Suprapubic skin (tissue), 4 donors: Measurements from ENCODE around the gene FBLN1. TPM values are rescaled to one million over a fixed set of nuclear protein-coding genes. Genes with fewer than 3 reads are reported as not detected.

Source experiments
- DNase-seq, 2 donors: peaks; one replicate each; pipeline ENCODE4 v3.0.0-alpha.2; 2019; ENCODE audit warnings: low spot score in 2 of 2
- H3K27ac ChIP-seq: fragments of 200-600 bp; sonication (generic); one replicate; pipeline ENCODE4 v1.5.1; 2019
- H3K27me3 ChIP-seq: fragments of 200-600 bp; sonication (generic); one replicate; pipeline ENCODE4 v1.5.1; 2019
- H3K36me3 ChIP-seq: fragments of 200-600 bp; sonication (generic); one replicate; pipeline ENCODE4 v1.5.1; 2019
- H3K4me1 ChIP-seq: fragments of 200-600 bp; sonication (generic); one replicate; pipeline ENCODE4 v1.5.1; 2019
- H3K4me3 ChIP-seq: fragments of 200-600 bp; sonication (generic); one replicate; pipeline ENCODE4 v1.5.1; 2019; ENCODE audit warnings: mild to moderate bottlenecking
- H3K9me3 ChIP-seq: fragments of 200-600 bp; sonication (generic); one replicate; pipeline ENCODE4 v1.5.1; 2019
- CTCF ChIP-seq, 2 donors: fragments of 200-600 bp in 1 of 2; fragments of 450-650 bp in 1 of 2; sonication (generic) in 1 of 2; IDR thresholded peaks; one replicate each; pipeline ENCODE4 v1.5.1; 2016 to 2019; ENCODE audit warnings: antibody characterized with exemption in 2 of 2, mild to moderate bottlenecking in 1 of 2, moderate library complexity in 1 of 2
- EP300 ChIP-seq: sonication (generic); formaldehyde crosslinking; IDR thresholded peaks from one replicate; pipeline ENCODE4 v1.6.1; 2017; ENCODE audit warnings: antibody characterized with exemption
- POLR2A ChIP-seq, 2 donors: fragments of 450-650 bp; IDR thresholded peaks; one replicate each; pipeline ENCODE4 v1.6.1; 2017; ENCODE audit warnings: antibody characterized with exemption in 2 of 2, mild to moderate bottlenecking in 2 of 2, moderate library complexity in 2 of 2
- POLR2AphosphoS5 ChIP-seq, 3 donors: sonication (generic); formaldehyde crosslinking; IDR thresholded peaks; one replicate each; pipeline ENCODE4 v1.6.1; 2017; ENCODE audit warnings: antibody characterized with exemption in 3 of 3
- WGBS: methylation state at CpG from one replicate; pipeline ENCODE4 v1.1.5; 2018; 5-methylcytosine and 5-hydroxymethylcytosine counted together
- total RNA-seq, 4 donors: library from RNA; depleted of rRNA; stranded (reverse); fragments of >200 nt; gene quantifications; one replicate each; pipeline ENCODE4 v1.1.0, GENCODE V29; 2016

Gene FBLN1
- total RNA-seq, 4 donors from 2014 or later = 111 to 174 (median 139) TPM

GRCh38 chr22:45544588-45545170 is 42.0 kb downstream of the FBLN1 start:
- no peak for TF ChIP-seq CTCF (IDR thresholded peaks at IDR 0.05)
- no peak for TF ChIP-seq POLR2AphosphoS5 (IDR thresholded peaks at IDR 0.05)
- no peak for TF ChIP-seq EP300
- TF ChIP-seq POLR2A (IDR thresholded peaks at IDR 0.05) = no peak
- Histone ChIP-seq H3K4me1 (peaks cover 27% of the 10 kb centered on the region), H3K27me3 (no peaks in the 10 kb centered on the region), H3K36me3 (peaks cover 58% of the 10 kb centered on the region), H3K4me3 (no peak overlapping the region), H3K27ac (peak overlapping the region; percentile 19), H3K9me3 (no peaks in the 10 kb centered on the region)
- WGBS = 73% methylated on average over 12 of the region's 12 CpGs
- no peak for DNase-seq

GRCh38 chr22:45546333-45547015 is 43.8 kb downstream of the FBLN1 start:
- Histone ChIP-seq H3K4me3 (no peak overlapping the region), H3K4me1 (peaks cover 34% of the 10 kb centered on the region), H3K9me3 (no peaks in the 10 kb centered on the region), H3K27me3 (no peaks in the 10 kb centered on the region), H3K36me3 (peaks cover 44% of the 10 kb centered on the region), H3K27ac (no peak overlapping the region)
- DNase-seq = no peak
- TF ChIP-seq POLR2AphosphoS5 (IDR thresholded peaks at IDR 0.05) (no peak), CTCF (IDR thresholded peaks at IDR 0.05) (no peak), EP300 (no peak), POLR2A (IDR thresholded peaks at IDR 0.05) (no peak)
- WGBS = 95% methylated on average over 20 of the region's 21 CpGs

DNA sequence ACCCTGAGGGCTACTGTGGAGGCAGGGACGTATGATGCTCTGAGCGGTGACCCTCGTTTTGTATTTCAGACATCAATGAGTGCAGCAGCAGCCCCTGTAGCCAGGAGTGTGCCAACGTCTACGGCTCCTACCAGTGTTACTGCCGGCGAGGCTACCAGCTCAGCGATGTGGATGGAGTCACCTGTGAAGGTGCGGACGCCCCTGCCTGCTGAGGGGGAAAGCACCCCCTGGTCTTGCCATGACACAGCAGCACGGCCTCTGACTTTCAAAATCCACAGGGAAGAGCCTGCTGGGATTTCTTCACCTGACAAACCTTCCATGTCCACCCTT is 44.3 kb downstream of the FBLN1 start:
- peaks cover 39% of the 10 kb centered on the region for H3K4me1 ChIP-seq
- TF ChIP-seq EP300 (no peak), POLR2A (IDR thresholded peaks at IDR 0.05) (no peak), CTCF (IDR thresholded peaks at IDR 0.05) (no peak), POLR2AphosphoS5 (IDR thresholded peaks at IDR 0.05) (no peak)
- H3K27me3 ChIP-seq = no peaks in the 10 kb centered on the region
- H3K27ac ChIP-seq = no peak overlapping the region
- H3K9me3 ChIP-seq = no peaks in the 10 kb centered on the region
- WGBS = 84% methylated on average over 11 of the region's 11 CpGs
- H3K36me3 ChIP-seq = peaks cover 38% of the 10 kb centered on the region
- H3K4me3 ChIP-seq = no peak overlapping the region
- DNase-seq = no peak

GRCh38 chr22:45547731-45548130 is 45.0 kb downstream of the FBLN1 start:
- Histone ChIP-seq H3K27me3 (no peaks in the 10 kb centered on the region), H3K36me3 (peaks cover 31% of the 10 kb centered on the region), H3K4me1 (peaks cover 47% of the 10 kb centered on the region), H3K4me3 (no peak overlapping the region), H3K9me3 (no peaks in the 10 kb centered on the region), H3K27ac (peak overlapping the region; percentile 91)
- WGBS = 82% methylated on average over 6 of the region's 6 CpGs
- no peak for DNase-seq
- no peak for TF ChIP-seq EP300
- no peak for TF ChIP-seq POLR2A (IDR thresholded peaks at IDR 0.05)
- no peak for TF ChIP-seq POLR2AphosphoS5 (IDR thresholded peaks at IDR 0.05)
- TF ChIP-seq CTCF (IDR thresholded peaks at IDR 0.05) = no peak

- H3K27ac ChIP-seq = peak overlapping the region; percentile 91
- H3K27me3 ChIP-seq = no peaks in the 10 kb centered on the region
- TF ChIP-seq EP300 (no peak), CTCF (IDR thresholded peaks at IDR 0.05) (no peak), POLR2AphosphoS5 (IDR thresholded peaks at IDR 0.05) (no peak), POLR2A (IDR thresholded peaks at IDR 0.05) (no peak)
- DNase-seq = peak in 1 of 2 donors; percentile 62
- 68% methylated on average over 10 of the region's 18 CpGs for WGBS
- H3K4me1 ChIP-seq = peaks cover 53% of the 10 kb centered on the region
- peaks cover 25% of the 10 kb centered on the region for H3K36me3 ChIP-seq
- H3K4me3 ChIP-seq = no peak overlapping the region
- H3K9me3 ChIP-seq = no peaks in the 10 kb centered on the region
These were observed 45.7 kb downstream of the FBLN1 start for GRCh38 chr22:45548247-45548840.
